Upper lobe of left lung (tissue), 6 donors: ENCODE results near the gene NRF1. TPM values are rescaled to one million over a fixed set of nuclear protein-coding genes. Genes with fewer than 3 reads are reported as not detected.

Source experiments
- ATAC-seq, 2 donors: fragments of 200-7000 bp; cut with Tn5 transposase; one replicate each; pipeline ENCODE4 v1.9.1; 2022; ENCODE audit warnings: mild to moderate bottlenecking in 2 of 2, moderate library complexity in 2 of 2; ENCODE audit not compliant: low FRiP score in 2 of 2
- DNase-seq, 2 donors: peaks; one replicate each; pipeline ENCODE4 v3.0.0-alpha.2; 2019 to 2020
- H3K27ac ChIP-seq, 4 donors: fragments of 200-600 bp; sonication (generic); one replicate each; pipeline ENCODE4 v1.5.1; 2016 to 2019
- H3K27me3 ChIP-seq, 4 donors: fragments of 200-600 bp; sonication (generic); one replicate each; pipeline ENCODE4 v1.5.1; 2017 to 2019
- H3K36me3 ChIP-seq, 4 donors: fragments of 200-600 bp; sonication (generic); one replicate each; pipeline ENCODE4 v1.5.1; 2016 to 2019
- H3K4me1 ChIP-seq, 4 donors: fragments of 200-600 bp; sonication (generic); one replicate each; pipeline ENCODE4 v1.5.1; 2018 to 2019
- H3K4me3 ChIP-seq, 4 donors: fragments of 200-600 bp; sonication (generic); one replicate each; pipeline ENCODE4 v1.5.1; 2017 to 2019; ENCODE audit warnings: mild to moderate bottlenecking in 2 of 4, moderate library complexity in 1 of 4
- H3K9me3 ChIP-seq, 4 donors: fragments of 200-600 bp; sonication (generic); one replicate each; pipeline ENCODE4 v1.5.1; 2018 to 2019
- CTCF ChIP-seq, 6 experiments: fragments of 450-650 bp in 4 of 6; fragments of 200-600 bp in 2 of 6; sonication (generic) in 2 of 6; IDR thresholded peaks; one replicate each; pipeline ENCODE4 v1.5.1; 2016 to 2019; ENCODE audit warnings: antibody characterized with exemption in 6 of 6
- EP300 ChIP-seq, 4 donors: sonication (generic); formaldehyde crosslinking; IDR thresholded peaks; one replicate each; pipeline ENCODE4 v1.5.1; 2017; ENCODE audit warnings: antibody characterized with exemption in 4 of 4, control low read depth in 2 of 4
- POLR2A ChIP-seq, 4 donors: fragments of 450-650 bp; IDR thresholded peaks; one replicate each; pipeline ENCODE4 v1.5.1; 2016 to 2017; ENCODE audit warnings: antibody characterized with exemption in 4 of 4, mild to moderate bottlenecking in 2 of 4
- POLR2AphosphoS5 ChIP-seq, 2 donors: sonication (generic); formaldehyde crosslinking; IDR thresholded peaks; one replicate each; pipeline ENCODE4 v1.5.1; 2017; ENCODE audit warnings: antibody characterized with exemption in 2 of 2
- WGBS, 2 donors: methylation state at CpG; one replicate each; pipeline ENCODE4 v1.1.5; 2017 to 2018; 5-methylcytosine and 5-hydroxymethylcytosine counted together
- total RNA-seq, 6 donors: library from RNA; depleted of rRNA in 4 of 6; stranded (reverse); fragments of >200 nt in 4 of 6; gene quantifications; one replicate each; pipeline versions ENCODE4 v1.1.0 to v1.2.1, GENCODE V29; 2016 to 2021
- donor health status: DM: no; HTN: no; CAD: no; lungs with moderate emphysema.
- donor health status: DM: no; HTN: yes; CAD: no; lungs with severe emphysema.

NRF1 gene
- total RNA-seq, 6 donors from 2014 or later = 12.7 to 27.2 (median 19.1) TPM

GRCh38 chr7:129800901-129801300 is 189.4 kb downstream of the NRF1 start:
- H3K4me1 ChIP-seq = no peaks in the 10 kb centered on the region
- H3K4me3 ChIP-seq = no peak overlapping the region
- no peak overlapping the region for H3K27ac ChIP-seq
- no peaks in the 10 kb centered on the region for H3K9me3 ChIP-seq
- DNase-seq (no peak), ATAC-seq (no peak)
- H3K36me3 ChIP-seq = no peaks in the 10 kb centered on the region
- H3K27me3 ChIP-seq = no peaks in the 10 kb centered on the region
- 85 to 86% methylated on average over 7 of the region's 7 CpGs for WGBS, 2 donors
- no peak for TF ChIP-seq CTCF (IDR thresholded peaks at IDR 0.05)
- no peak for TF ChIP-seq EP300 (IDR thresholded peaks at IDR 0.05)
- TF ChIP-seq POLR2A (IDR thresholded peaks at IDR 0.05) = no peak
- TF ChIP-seq POLR2AphosphoS5 (IDR thresholded peaks at IDR 0.05) = no peak

GRCh38 chr7:129801882-129802281 is 190.4 kb downstream of the NRF1 start:
- no peaks in the 10 kb centered on the region for H3K4me1 ChIP-seq
- WGBS, 2 donors = 70% methylated on average over 3 to 5 of the region's 5 CpGs

GRCh38 chr7:129803546-129804081 is 192.1 kb downstream of the NRF1 start:
- DNase-seq (no peak), ATAC-seq (no peak)
- WGBS, 2 donors = 80% methylated on average over 17 of the region's 17 CpGs
- H3K27ac ChIP-seq = no peak overlapping the region
- no peaks in the 10 kb centered on the region for H3K4me1 ChIP-seq
- no peak for TF ChIP-seq POLR2AphosphoS5 (IDR thresholded peaks at IDR 0.05)
- TF ChIP-seq CTCF (IDR thresholded peaks at IDR 0.05) = no peak
- no peak for TF ChIP-seq POLR2A (IDR thresholded peaks at IDR 0.05)
- TF ChIP-seq EP300 (IDR thresholded peaks at IDR 0.05) = no peak
- no peak overlapping the region for H3K4me3 ChIP-seq
- H3K27me3 ChIP-seq = no peaks in the 10 kb centered on the region
- H3K36me3 ChIP-seq = no peaks in the 10 kb centered on the region
- H3K9me3 ChIP-seq = no peaks in the 10 kb centered on the region

More at GRCh38 chr7:129801882-129802281, 190.4 kb downstream of the NRF1 start:
- TF ChIP-seq CTCF (IDR thresholded peaks at IDR 0.05) (no peak), POLR2AphosphoS5 (IDR thresholded peaks at IDR 0.05) (no peak), EP300 (IDR thresholded peaks at IDR 0.05) (no peak), POLR2A (IDR thresholded peaks at IDR 0.05) (no peak)
- H3K36me3 ChIP-seq = no peaks in the 10 kb centered on the region
- H3K27me3 ChIP-seq = no peaks in the 10 kb centered on the region
- DNase-seq = no peak
- no peak overlapping the region for H3K4me3 ChIP-seq
- no peak overlapping the region for H3K27ac ChIP-seq
- ATAC-seq = no peak
- H3K9me3 ChIP-seq = no peaks in the 10 kb centered on the region

- no peak for TF ChIP-seq POLR2A (IDR thresholded peaks at IDR 0.05)
- TF ChIP-seq CTCF (IDR thresholded peaks at IDR 0.05) = no peak
- no peak for TF ChIP-seq POLR2AphosphoS5 (IDR thresholded peaks at IDR 0.05)
- no peak for TF ChIP-seq EP300 (IDR thresholded peaks at IDR 0.05)
- no peaks in the 10 kb centered on the region for H3K27me3 ChIP-seq
- DNase-seq = peak in 1 of 2 donors; percentile 68
- peak in 1 of 2 donors; percentile 49 for ATAC-seq
- H3K4me1 ChIP-seq = no peaks in the 10 kb centered on the region
- H3K27ac ChIP-seq = no peak overlapping the region
- no peak overlapping the region for H3K4me3 ChIP-seq
- 94 to 96% methylated on average over 8 to 17 of the region's 22 CpGs for WGBS, 2 donors
- H3K36me3 ChIP-seq = no peaks in the 10 kb centered on the region
- H3K9me3 ChIP-seq = no peaks in the 10 kb centered on the region
Measured at GRCh38 chr7:129804111-129804889, 192.8 kb downstream of the NRF1 start.
